Hepatocyte (in vitro differentiated cells): ENCODE measurements around the gene CD4. TPM values are rescaled to one million over a fixed set of nuclear protein-coding genes. Genes with fewer than 3 reads are reported as not detected.

Experiments
- DNase-seq: peaks from one replicate; pipeline ENCODE4 v3.0.0-alpha.2; 2016; ENCODE audit warnings: low spot score
- H2AFZ ChIP-seq: fragments of 200-600 bp; sonication (generic); 2 replicates; pipeline ENCODE4 v1.6.0; 2016; ENCODE audit warnings: antibody characterized with exemption, mild to moderate bottlenecking
- H3K27ac ChIP-seq: fragments of 200-600 bp; sonication (generic); 2 replicates; pipeline ENCODE4 v1.5.1; 2016; ENCODE audit warnings: mild to moderate bottlenecking
- H3K27me3 ChIP-seq: fragments of 200-600 bp; sonication (generic); 2 replicates; pipeline ENCODE4 v1.6.1; 2016
- H3K36me3 ChIP-seq: fragments of 200-600 bp; sonication (generic); replicated peaks from 2 replicates; pipeline ENCODE4 v1.5.1; 2016; ENCODE audit warnings: low read depth; ENCODE audit not compliant: insufficient read depth
- H3K4me1 ChIP-seq: fragments of 200-600 bp; sonication (generic); 2 replicates; pipeline ENCODE4 v1.5.1; 2016; ENCODE audit warnings: mild to moderate bottlenecking, moderate library complexity; ENCODE audit not compliant: insufficient read depth
- H3K4me2 ChIP-seq: fragments of 200-600 bp; sonication (generic); 2 replicates; pipeline ENCODE4 v1.6.0; 2016
- H3K4me3 ChIP-seq: fragments of 200-600 bp; sonication (generic); 2 replicates; pipeline ENCODE4 v1.5.1; 2016; ENCODE audit warnings: mild to moderate bottlenecking
- H3K79me2 ChIP-seq: fragments of 200-600 bp; sonication (generic); 2 replicates; pipeline ENCODE4 v1.6.0; 2017; ENCODE audit warnings: mild to moderate bottlenecking
- H3K9me2 ChIP-seq: fragments of 200-600 bp; sonication (generic); replicated peaks from 2 replicates; pipeline ENCODE4 v1.6.0; 2017; ENCODE audit warnings: mild to moderate bottlenecking; ENCODE audit not compliant: insufficient read depth
- H3K9me3 ChIP-seq: fragments of 200-600 bp; sonication (generic); 2 replicates; pipeline ENCODE4 v1.5.1; 2016; ENCODE audit warnings: low read depth, mild to moderate bottlenecking
- H4K20me1 ChIP-seq: fragments of 200-600 bp; sonication (generic); 2 replicates; pipeline ENCODE4 v1.6.0; 2016; ENCODE audit warnings: mild to moderate bottlenecking; ENCODE audit not compliant: insufficient read depth, poor library complexity, severe bottlenecking
- CTCF ChIP-seq: fragments of 200-600 bp; sonication (generic); IDR thresholded peaks from 2 replicates; pipeline ENCODE4 v1.5.1; 2016; ENCODE audit warnings: antibody characterized with exemption, mild to moderate bottlenecking; ENCODE audit not compliant: poor library complexity
- EZH2 ChIP-seq: fragments of 200-600 bp; sonication (generic); IDR thresholded peaks from 2 replicates; pipeline ENCODE4 v1.6.1; 2016; ENCODE audit warnings: antibody characterized with exemption, mild to moderate bottlenecking, borderline replicate concordance
- EZH2phosphoT487 ChIP-seq: fragments of 200-600 bp; sonication (generic); IDR thresholded peaks from one replicate; pipeline ENCODE4 v1.6.1; 2018; ENCODE audit warnings: antibody characterized with exemption, mild to moderate bottlenecking, low read depth, moderate library complexity; ENCODE audit not compliant: unreplicated experiment, severe bottlenecking
- WGBS: methylation state at CpG from one replicate; pipeline ENCODE4 v1.1.6; 2016; ENCODE audit warnings: low lambda C conversion rate; ENCODE audit errors: missing lambda C conversion rate; 5-methylcytosine and 5-hydroxymethylcytosine counted together
- polyA plus RNA-seq: library from polyadenylated mRNA; unstranded; fragments of >200 nt; fragmentation: Nextera tagmentation; extraction: Ambion mirVana; gene quantifications from 2 replicates; pipeline ENCODE4 v1.2.1, GENCODE V29; 2016
- total RNA-seq: library from RNA; depleted of rRNA; stranded (reverse); fragments of >200 nt; gene quantifications from 2 replicates; pipeline ENCODE4 v1.2.3, GENCODE V29; 2014

Gene CD4
- total and polyA plus RNA-seq, 2 experiments from 2014 or later: 2.7 to 6.4 TPM

- 54% methylated on average over 5 of the region's 5 CpGs for WGBS
- H3K27me3 ChIP-seq: peaks cover 5% of the 10 kb centered on the region
- H2AFZ ChIP-seq: no peak overlapping the region
- no peaks in the 10 kb centered on the region for H3K9me2 ChIP-seq
- H3K4me2 ChIP-seq: no peak overlapping the region
- TF ChIP-seq EZH2: no peak
- no peak for TF ChIP-seq EZH2phosphoT487
- TF ChIP-seq CTCF: no peak
- peaks cover 10% of the 10 kb centered on the region for H3K4me1 ChIP-seq
- H4K20me1 ChIP-seq: no peaks in the 10 kb centered on the region
- no peaks in the 10 kb centered on the region for H3K9me3 ChIP-seq
- no peaks in the 10 kb centered on the region for H3K36me3 ChIP-seq
- no peak overlapping the region for H3K4me3 ChIP-seq
- DNase-seq: no peak
- H3K27ac ChIP-seq: no peak overlapping the region
- no peaks in the 10 kb centered on the region for H3K79me2 ChIP-seq
Measured at GRCh38 chr12:6820166-6820565, 30.8 kb downstream of the CD4 start.

- Histone ChIP-seq H3K36me3 (no peaks in the 10 kb centered on the region), H2AFZ (peak within 1 kb of the TSS; percentile 50), H3K4me2 (peak within 1 kb of the TSS; percentile 88), H3K4me3 (peak within 1 kb of the TSS; percentile 44), H3K27ac (no peak within 1 kb of the TSS), H3K79me2 (no peaks in the 10 kb centered on the region), H4K20me1 (no peaks in the 10 kb centered on the region), H3K27me3 (peaks cover 5% of the 10 kb centered on the region), H3K9me2 (no peaks in the 10 kb centered on the region), H3K4me1 (peaks cover 10% of the 10 kb centered on the region), H3K9me3 (no peaks in the 10 kb centered on the region)
- DNase-seq: peak; percentile 82
- TF ChIP-seq EZH2: no peak
- no peak for TF ChIP-seq EZH2phosphoT487
- TF ChIP-seq CTCF: no peak
- 5% methylated on average over 10 of the region's 28 CpGs for WGBS
Measured at GRCh38 chr12:6821591-6822425, 32.5 kb downstream of the CD4 start, which contains the start of gene GPR162. Gene GPR162, plus strand, starts transcription at chr12:6821821. Its CDS starts 2,078 bp downstream, at chr12:6823899.

- Histone ChIP-seq H3K4me1 (peaks cover 14% of the 10 kb centered on the region), H2AFZ (no peak overlapping the region), H3K27ac (no peak overlapping the region), H3K9me3 (no peaks in the 10 kb centered on the region), H3K27me3 (peaks cover 5% of the 10 kb centered on the region), H3K4me2 (peak overlapping the region; percentile 88), H3K79me2 (no peaks in the 10 kb centered on the region), H4K20me1 (no peaks in the 10 kb centered on the region), H3K4me3 (no peak overlapping the region), H3K9me2 (no peaks in the 10 kb centered on the region), H3K36me3 (no peaks in the 10 kb centered on the region)
- DNase-seq: peak; percentile 3
- 57% methylated on average over 6 of the region's 7 CpGs for WGBS
- TF ChIP-seq EZH2phosphoT487 (no peak), CTCF (no peak), EZH2 (no peak)
Measured at GRCh38 chr12:6822426-6823135, 33.3 kb downstream of the CD4 start.
